ENCODE data around the gene DCP2. TPM values are rescaled to one million over a fixed set of nuclear protein-coding genes. Genes with fewer than 3 reads are reported as not detected.

Gene DCP2
- total RNA-seq, 2 donors from 2014 or later, result 12.9 to 38.4 TPM

GRCh38 chr5:112933651-112934365, 42.8 kb upstream of the DCP2 start:
- no peak for ATAC-seq (ENCODE audit: insufficient number of reproducible peaks, low FRiP score, low read depth)
- no peak for TF ChIP-seq CTCF (IDR thresholded peaks at IDR 0.05)
- H3K27ac ChIP-seq, result no peak overlapping the region
- peaks cover 0 to 4% of the 10 kb centered on the region in 2 donors for H3K4me1 ChIP-seq (ENCODE audit: control insufficient read depth in 1 of 2, low read depth in 2 of 2)
- H3K36me3 ChIP-seq, result no peaks in the 10 kb centered on the region
- no peak for DNase-seq (ENCODE audit: low spot score)
- no peaks in the 10 kb centered on the region for H3K9me3 ChIP-seq
- no peak overlapping the region for H3K4me3 ChIP-seq
- H3K27me3 ChIP-seq (replicated peaks; ENCODE audit: insufficient read depth), result no peaks in the 10 kb centered on the region

- Histone ChIP-seq H3K36me3 (no peaks in the 10 kb centered on the region), H3K4me1 (ENCODE audit: control insufficient read depth in 1 of 2, low read depth in 2 of 2) (peaks cover 0 to 4% of the 10 kb centered on the region in 2 donors), H3K27ac (no peak overlapping the region), H3K9me3 (no peaks in the 10 kb centered on the region), H3K4me3 (no peak overlapping the region), H3K27me3 (replicated peaks; ENCODE audit: insufficient read depth) (no peaks in the 10 kb centered on the region)
- no peak for ATAC-seq (ENCODE audit: insufficient number of reproducible peaks, low FRiP score, low read depth)
- TF ChIP-seq CTCF (IDR thresholded peaks at IDR 0.05), result no peak
- DNase-seq (ENCODE audit: low spot score), result no peak
Measured at GRCh38 chr5:112934366-112934663, 42.3 kb upstream of the DCP2 start.

GRCh38 chr5:112935675-112936074, 40.9 kb upstream of the DCP2 start:
- H3K4me1 ChIP-seq (ENCODE audit: control insufficient read depth in 1 of 2, low read depth in 2 of 2), result peaks cover 0 to 4% of the 10 kb centered on the region in 2 donors
- DNase-seq (ENCODE audit: low spot score) (no peak), ATAC-seq (ENCODE audit: insufficient number of reproducible peaks, low FRiP score, low read depth) (no peak)
- H3K36me3 ChIP-seq, result no peaks in the 10 kb centered on the region
- no peak overlapping the region for H3K4me3 ChIP-seq
- TF ChIP-seq CTCF (IDR thresholded peaks at IDR 0.05), result no peak
- no peaks in the 10 kb centered on the region for H3K9me3 ChIP-seq
- H3K27ac ChIP-seq, result no peak overlapping the region
- no peaks in the 10 kb centered on the region for H3K27me3 ChIP-seq (replicated peaks; ENCODE audit: insufficient read depth)

GRCh38 chr5:112938286-112938685, 38.3 kb upstream of the DCP2 start:
- H3K36me3 ChIP-seq, result no peaks in the 10 kb centered on the region
- H3K27me3 ChIP-seq (replicated peaks; ENCODE audit: insufficient read depth), result no peaks in the 10 kb centered on the region
- no peak overlapping the region for H3K4me3 ChIP-seq
- TF ChIP-seq CTCF (IDR thresholded peaks at IDR 0.05), result no peak
- no peaks in the 10 kb centered on the region for H3K9me3 ChIP-seq
- no peak overlapping the region for H3K27ac ChIP-seq
- H3K4me1 ChIP-seq (ENCODE audit: control insufficient read depth in 1 of 2, low read depth in 2 of 2), result peaks cover 0 to 4% of the 10 kb centered on the region in 2 donors
- no peak for DNase-seq (ENCODE audit: low spot score)
- no peak for ATAC-seq (ENCODE audit: insufficient number of reproducible peaks, low FRiP score, low read depth)

- H3K4me3 ChIP-seq, result no peak overlapping the region
- no peaks in the 10 kb centered on the region for H3K9me3 ChIP-seq
- ATAC-seq (ENCODE audit: insufficient number of reproducible peaks, low FRiP score, low read depth), result no peak
- no peaks in the 10 kb centered on the region for H3K36me3 ChIP-seq
- no peaks in the 10 kb centered on the region for H3K27me3 ChIP-seq (replicated peaks; ENCODE audit: insufficient read depth)
- H3K4me1 ChIP-seq (ENCODE audit: control insufficient read depth in 1 of 2, low read depth in 2 of 2), result peaks cover 0 to 2% of the 10 kb centered on the region in 2 donors
- TF ChIP-seq CTCF (IDR thresholded peaks at IDR 0.05), result no peak
- no peak for DNase-seq (ENCODE audit: low spot score)
- no peak overlapping the region for H3K27ac ChIP-seq
Measured at GRCh38 chr5:112940670-112941069, 35.9 kb upstream of the DCP2 start.
